HL-60 (cell line): ENCODE results near the gene CDK5R1.
A peak's percentile ranks its signal among the peaks of the same experiment; 100 is the strongest.

Experiments used
- CTCF ChIP-seq: IDR thresholded peaks from one replicate; pipeline ENCODE4 v1.5.1; 2011; ENCODE audit warnings: low read length, control low read depth, inconsistent platforms; ENCODE audit not compliant: insufficient read depth
- GABPA ChIP-seq: IDR thresholded peaks from 2 replicates; pipeline ENCODE4 v1.6.1; 2012; ENCODE audit warnings: low read depth
- POLR2AphosphoS5 ChIP-seq: IDR thresholded peaks from 2 replicates; pipeline ENCODE4 v1.6.1; 2012; ENCODE audit warnings: low read depth
- REST ChIP-seq: IDR thresholded peaks from 2 replicates; pipeline ENCODE4 v1.6.1; 2012; ENCODE audit warnings: low read depth; ENCODE audit not compliant: insufficient replicate concordance
- SPI1 ChIP-seq: IDR thresholded peaks from 2 replicates; pipeline ENCODE4 v1.6.1; 2012; ENCODE audit warnings: low read depth, mild to moderate bottlenecking, borderline replicate concordance

GRCh38 chr17:32486701-32487472, at the start of gene CDK5R1:
- TF ChIP-seq POLR2AphosphoS5 (no peak), REST (peak; percentile 88), CTCF (no peak), GABPA (no peak), SPI1 (no peak)
